H1 (cell line): ENCODE measurements around the gene ASB11. TPM values are rescaled to one million over a fixed set of nuclear protein-coding genes. Genes with fewer than 3 reads are reported as not detected.

Experiments used
- CTCF ChIA-PET: fragments of 300-600 bp; sonication (Branson Sonifier 250); formaldehyde crosslinking; loops from one replicate; lab custom pipeline; 2021; ENCODE audit not compliant: partially characterized antibody; lab: Charles Lee
- POLR2A ChIA-PET: fragments of 300-600 bp; sonication (Branson Sonifier 250); formaldehyde crosslinking; loops from one replicate; lab custom pipeline; 2021; ENCODE audit warnings: inconsistent platforms; ENCODE audit not compliant: partially characterized antibody; lab: Charles Lee
- DNase-seq, 2 experiments: peaks; one replicate each; pipeline versions ENCODE4 v3.0.0 to v3.0.0-alpha.2; 2010 to 2022; ENCODE audit warnings: low spot score in 2 of 2, low read depth in 1 of 2, mixed read lengths in 1 of 2
- FAIRE-seq: peaks from 2 replicates; lab custom pipeline; 2011; peaks lifted over from hg19 to GRCh38; lab: Jason Lieb, UNC
- H2AFZ ChIP-seq: 2 replicates; pipeline ENCODE4 v1.8.1; 2012; ENCODE audit warnings: low read length, inconsistent platforms
- H2AK5ac ChIP-seq: 2 replicates; pipeline ENCODE4 v1.6.1; 2013; ENCODE audit warnings: low read depth, low read length
- H2BK120ac ChIP-seq: replicated peaks from 2 replicates; pipeline ENCODE3; 2013; ENCODE audit warnings: low read depth, low read length, inconsistent platforms
- H2BK12ac ChIP-seq: 2 replicates; pipeline ENCODE4 v1.6.1; 2013; ENCODE audit warnings: low read depth, low read length
- H2BK15ac ChIP-seq: 2 replicates; pipeline ENCODE4 v1.6.1; 2013; ENCODE audit warnings: low read length
- H2BK20ac ChIP-seq: 2 replicates; pipeline ENCODE4 v1.6.1; 2013; ENCODE audit warnings: low read length
- H2BK5ac ChIP-seq: 2 replicates; pipeline ENCODE4 v1.6.1; 2013; ENCODE audit warnings: low read depth, low read length
- H3K14ac ChIP-seq: 2 replicates; pipeline ENCODE4 v1.6.1; 2013; ENCODE audit warnings: inconsistent platforms; ENCODE audit not compliant: insufficient read length
- H3K18ac ChIP-seq: 2 replicates; pipeline ENCODE4 v1.6.1; 2013; ENCODE audit warnings: low read length; ENCODE audit errors: extremely low read depth
- H3K23ac ChIP-seq: 2 replicates; pipeline ENCODE4 v1.6.1; 2013; ENCODE audit warnings: inconsistent platforms; ENCODE audit not compliant: insufficient read length
- H3K23me2 ChIP-seq: 2 replicates; pipeline ENCODE4 v1.6.1; 2013; ENCODE audit warnings: low read depth, low read length
- H3K27ac ChIP-seq: 2 replicates; pipeline ENCODE4 v1.6.1; 2011; ENCODE audit warnings: low read depth, low read length, inconsistent platforms
- H3K27me3 ChIP-seq, 4 experiments: replicated peaks in 1 of 4; 1 replicate in 1 of 4; 2 replicates in 3 of 4; pipeline versions ENCODE4 v1.6.1 to v1.8.1; 2011 to 2013; ENCODE audit warnings: low read length in 3 of 4, mild to moderate bottlenecking in 3 of 4, inconsistent platforms in 2 of 4, mixed read lengths in 2 of 4, moderate library complexity in 1 of 4; ENCODE audit not compliant: control insufficient read depth in 3 of 4, insufficient read depth in 3 of 4; ENCODE audit errors: extremely low read depth in 1 of 4
- H3K36me3 ChIP-seq, 4 experiments: 2 replicates each; pipeline versions ENCODE4 v1.6.1 to v1.8.1; 2011 to 2013; ENCODE audit warnings: mild to moderate bottlenecking in 4 of 4, low read length in 3 of 4, moderate library complexity in 2 of 4, control low read depth in 1 of 4, inconsistent platforms in 1 of 4; ENCODE audit not compliant: insufficient read depth in 4 of 4, control insufficient read depth in 2 of 4
- H3K4ac ChIP-seq: replicated peaks from 2 replicates; pipeline ENCODE3; 2013; ENCODE audit warnings: low read length, low read depth, mixed read lengths, inconsistent platforms; ENCODE audit not compliant: insufficient read length
- H3K4me1 ChIP-seq, 4 experiments: replicated peaks in 1 of 4; 1 replicate in 1 of 4; 2 replicates in 3 of 4; pipeline versions ENCODE4 v1.6.1 to v1.8.1; 2011 to 2013; ENCODE audit warnings: low read length in 3 of 4, inconsistent platforms in 2 of 4, mixed read lengths in 1 of 4; ENCODE audit not compliant: insufficient read depth in 4 of 4, control insufficient read depth in 3 of 4
- H3K4me2 ChIP-seq, 2 experiments: 2 replicates each; pipeline versions ENCODE4 v1.6.1 to v1.8.1; 2011 to 2013; ENCODE audit warnings: low read depth in 2 of 2, low read length in 2 of 2, control low read depth in 1 of 2, inconsistent platforms in 1 of 2, mild to moderate bottlenecking in 1 of 2; ENCODE audit not compliant: insufficient read depth in 1 of 2
- H3K4me3 ChIP-seq, 4 experiments: fragments of 200-600, 300-600 bp in 1 of 4; sonication (generic), shearing (Covaris generic), sonication (Bioruptor Twin) in 1 of 4; 2 replicates each; pipeline versions ENCODE4 v1.5.1 to v1.8.1; 2011 to 2016; ENCODE audit warnings: low read length in 4 of 4, low read depth in 3 of 4, control low read depth in 2 of 4, inconsistent platforms in 2 of 4, mild to moderate bottlenecking in 2 of 4, mixed read lengths in 1 of 4, moderate library complexity in 1 of 4; ENCODE audit not compliant: insufficient read depth in 2 of 4; ENCODE audit errors: extremely low read depth in 1 of 4
- H3K56ac ChIP-seq: replicated peaks from 2 replicates; pipeline ENCODE3; 2013; ENCODE audit warnings: low read depth, mild to moderate bottlenecking, mixed read lengths, low read length, inconsistent platforms; ENCODE audit not compliant: insufficient read length
- H3K79me1 ChIP-seq: 2 replicates; pipeline ENCODE4 v1.6.1; 2013; ENCODE audit warnings: low read depth, low read length, control low read depth
- H3K79me2 ChIP-seq, 2 experiments: 2 replicates each; pipeline versions ENCODE4 v1.6.1 to v1.8.1; 2012 to 2013; ENCODE audit warnings: low read length in 2 of 2, mild to moderate bottlenecking in 2 of 2, inconsistent platforms in 1 of 2; ENCODE audit not compliant: insufficient read depth in 2 of 2, control insufficient read depth in 1 of 2
- H3K9ac ChIP-seq, 4 experiments: replicated peaks in 1 of 4; 1 replicate in 1 of 4; 2 replicates in 3 of 4; pipeline versions ENCODE4 v1.6.1 to v1.8.1; 2011 to 2013; ENCODE audit warnings: low read depth in 3 of 4, low read length in 3 of 4, control low read depth in 2 of 4, mild to moderate bottlenecking in 2 of 4, moderate library complexity in 2 of 4, inconsistent platforms in 1 of 4; ENCODE audit errors: extremely low read depth in 1 of 4
- H3K9me3 ChIP-seq, 2 experiments: 2 replicates each; pipeline versions ENCODE4 v1.6.1 to v1.8.1; 2012 to 2013; ENCODE audit warnings: mild to moderate bottlenecking in 2 of 2, moderate library complexity in 2 of 2, control low read depth in 1 of 2, inconsistent platforms in 1 of 2, low read depth in 1 of 2, low read length in 1 of 2, mixed read lengths in 1 of 2; ENCODE audit not compliant: insufficient read depth in 2 of 2
- H4K20me1 ChIP-seq, 2 experiments: replicated peaks in 1 of 2; 2 replicates each; pipeline versions ENCODE3 to v1.8.1; 2011 to 2013; ENCODE audit warnings: inconsistent platforms in 2 of 2, low read length in 2 of 2, mild to moderate bottlenecking in 1 of 2; ENCODE audit not compliant: insufficient read depth in 2 of 2, control insufficient read depth in 1 of 2
- H4K5ac ChIP-seq: 2 replicates; pipeline ENCODE4 v1.6.1; 2013; ENCODE audit warnings: low read length, low read depth, mixed read lengths, inconsistent platforms; ENCODE audit not compliant: insufficient read length
- H4K8ac ChIP-seq: 2 replicates; pipeline ENCODE4 v1.8.0; 2013; ENCODE audit warnings: mild to moderate bottlenecking, moderate library complexity, low read length, inconsistent platforms; ENCODE audit not compliant: insufficient read depth; ENCODE audit errors: extremely low read depth
- H4K91ac ChIP-seq: replicated peaks from 2 replicates; pipeline ENCODE3; 2013; ENCODE audit warnings: low read length, mixed read lengths, inconsistent platforms; ENCODE audit not compliant: insufficient read length
- CBX5 ChIP-seq: fragments of 300-800, 300-1000 bp; sonication (generic); IDR thresholded peaks from 2 replicates; pipeline ENCODE4 v1.7.1; 2016; ENCODE audit warnings: antibody characterized with exemption, low read length, low read depth
- CTBP2 ChIP-seq: IDR thresholded peaks from 2 replicates; pipeline ENCODE4 v1.7.0; 2011; ENCODE audit warnings: borderline replicate concordance, mild to moderate bottlenecking, moderate library complexity, mixed read lengths, low read length; ENCODE audit not compliant: insufficient read depth, insufficient read length
- FOSL1 ChIP-seq: IDR thresholded peaks from 2 replicates; pipeline ENCODE4 v1.6.1; 2011; ENCODE audit warnings: mild to moderate bottlenecking, low read depth, low read length, moderate library complexity; ENCODE audit not compliant: insufficient read depth
- JUND ChIP-seq: IDR thresholded peaks from 2 replicates; pipeline ENCODE4 v1.6.1; 2011; ENCODE audit warnings: mild to moderate bottlenecking, improper control_type of control experiment, low read length
- POU5F1 ChIP-seq: IDR thresholded peaks from 2 replicates; pipeline ENCODE4 v1.6.1; 2011; ENCODE audit warnings: low read depth, mild to moderate bottlenecking, low read length, moderate library complexity
- RNF2 ChIP-seq: fragments of 200-900, 300-1000 bp; sonication (generic); IDR thresholded peaks from 2 replicates; pipeline ENCODE4 v1.7.1; 2016; ENCODE audit warnings: borderline replicate concordance, low read depth, mild to moderate bottlenecking, antibody characterized with exemption, low read length; ENCODE audit not compliant: poor library complexity, severe bottlenecking; ENCODE audit errors: missing control alignments
- SP4 ChIP-seq: IDR thresholded peaks from 2 replicates; pipeline ENCODE4 v1.6.1; 2012; ENCODE audit warnings: low read length, inconsistent platforms
- ZNF274 ChIP-seq: IDR thresholded peaks from 2 replicates; pipeline ENCODE4 v1.7.0; 2012; ENCODE audit warnings: low read length, borderline replicate concordance; ENCODE audit errors: extremely low read depth
- WGBS, 2 experiments: shearing (Covaris generic) in 1 of 2; methylation state at CpG; one replicate each; pipeline versions ENCODE4 v1.1.6 to v1.1.7; 2013 to 2015; ENCODE audit warnings: low lambda C conversion rate in 2 of 2, mixed read lengths in 2 of 2, inconsistent platforms in 1 of 2, low coverage in 1 of 2, missing lambda C conversion rate in 1 of 2; ENCODE audit not compliant: insufficient replicate concordance in 2 of 2, insufficient coverage in 1 of 2, insufficient read length in 1 of 2; ENCODE audit errors: extremely low coverage in 1 of 2, missing lambda C conversion rate in 1 of 2; 5-methylcytosine and 5-hydroxymethylcytosine counted together
- polyA plus RNA-seq, 7 experiments: library from polyadenylated mRNA; depleted of rRNA in 3 of 7; stranded (reverse) in 5 of 7; unstranded in 2 of 7; fragments of >200 nt in 5 of 7; fragments of 200-250 nt in 2 of 7; gene quantifications; 1 replicate in 5 of 7; 2 replicates in 1 of 7; 4 replicates in 1 of 7; pipeline versions ENCODE4 v1.2.1 to v1.2.3, GENCODE V29; 2011 to 2013; ENCODE audit warnings: missing spikeins in 2 of 7, mixed read lengths in 2 of 7
- total RNA-seq: library from RNA; stranded (reverse); fragmentation: NEBNext Ultra II Directional; extraction: Animal tissue kit (Norgen Biotek cat#: 25700); gene quantifications from 2 replicates; pipeline ENCODE4 v1.2.1, GENCODE V29; 2021

Gene ASB11
- total and polyA plus RNA-seq, 2 of the 8 experiments (the other 6 are each of a cell fraction or from before 2014, with no cell fraction given), result not detected

DNA sequence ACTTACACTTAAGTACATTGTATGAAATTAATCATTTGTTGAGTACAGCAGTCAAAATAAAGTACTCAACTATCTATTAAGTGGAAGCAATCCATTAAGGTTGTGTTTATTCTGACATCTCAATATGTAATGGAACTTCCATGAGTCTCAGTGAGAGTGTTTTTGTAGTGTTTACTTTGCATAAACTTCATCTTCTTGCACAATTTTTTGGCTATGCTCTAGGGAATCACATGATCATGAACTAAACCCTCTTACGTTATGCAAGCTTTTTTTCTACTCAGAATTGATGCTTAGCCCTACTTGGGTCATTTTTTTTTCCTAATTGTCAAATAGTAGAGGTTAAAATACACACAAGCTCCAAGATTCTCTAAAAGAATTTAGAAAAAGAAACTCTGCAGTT is 41.0 kb upstream of the ASB11 start:
- Histone ChIP-seq H2BK12ac (no peak overlapping the region), H3K4ac (no peak overlapping the region), H4K20me1 (no peaks in the 10 kb centered on the region), H2BK15ac (no peak overlapping the region), H4K5ac (no peak overlapping the region), H3K4me1 (no peaks in the 10 kb centered on the region), H3K4me2 (no peak overlapping the region), H3K23me2 (no peaks in the 10 kb centered on the region), H3K9ac (no peak overlapping the region), H2BK20ac (no peak overlapping the region), H4K91ac (no peak overlapping the region), H3K27ac (no peak overlapping the region), H3K79me1 (no peaks in the 10 kb centered on the region), H3K79me2 (no peaks in the 10 kb centered on the region), H3K9me3 (no peaks in the 10 kb centered on the region), H3K4me3 (no peak overlapping the region), H2BK120ac (no peak overlapping the region), H2AFZ (no peak overlapping the region), H3K56ac (no peak overlapping the region), H3K18ac (no peak overlapping the region), H3K14ac (no peak overlapping the region), H4K8ac (no peak overlapping the region), H2BK5ac (no peak overlapping the region), H2AK5ac (no peak overlapping the region), H3K23ac (no peak overlapping the region), H3K27me3 (no peaks in the 10 kb centered on the region), H3K36me3 (no peaks in the 10 kb centered on the region)
- CTCF ChIA-PET, result no interaction called here
- POLR2A ChIA-PET, result interaction anchor here (0.7 kb wide), 1 partner anchor 329 kb away, joined by 3 read pairs; no protein-coding TSS in a partner anchor
- TF ChIP-seq CTBP2, result no peak
- no peak for TF ChIP-seq CBX5
- TF ChIP-seq POU5F1, result no peak
- TF ChIP-seq ZNF274, result no peak
- TF ChIP-seq JUND, result no peak
- no peak for TF ChIP-seq SP4
- no peak for TF ChIP-seq FOSL1
- TF ChIP-seq RNF2, result no peak
- FAIRE-seq (no peak), DNase-seq (no peak)
- WGBS, 2 experiments, result 100% methylated on average over 1 of the region's 1 CpG; no CpG with 5 or more reads in 1 of the 2 experiments
